Fibroblast of lung (primary cell): Measurements from ENCODE around the gene FAM78A.

ENCODE experiments used
- EZH2 ChIP-seq: IDR thresholded peaks from 2 replicates; pipeline ENCODE4 v1.5.1; 2012; ENCODE audit warnings: low read length, control low read depth, mild to moderate bottlenecking; ENCODE audit errors: missing control alignments
- TF ChIP-seq, protein P1 (sequence below), 2 donors: IDR thresholded peaks in 1 of 2; conservative IDR thresholded peaks in 1 of 2; 1 replicate in 1 of 2; 2 replicates in 1 of 2; pipeline ENCODE4 v1.5.1; 2011 to 2012; ENCODE audit warnings: low read length in 2 of 2, control low read depth in 1 of 2, inconsistent platforms in 1 of 2, low read depth in 1 of 2, mild to moderate bottlenecking in 1 of 2

- no peak for TF ChIP-seq EZH2
- TF ChIP-seq, protein P1, sequence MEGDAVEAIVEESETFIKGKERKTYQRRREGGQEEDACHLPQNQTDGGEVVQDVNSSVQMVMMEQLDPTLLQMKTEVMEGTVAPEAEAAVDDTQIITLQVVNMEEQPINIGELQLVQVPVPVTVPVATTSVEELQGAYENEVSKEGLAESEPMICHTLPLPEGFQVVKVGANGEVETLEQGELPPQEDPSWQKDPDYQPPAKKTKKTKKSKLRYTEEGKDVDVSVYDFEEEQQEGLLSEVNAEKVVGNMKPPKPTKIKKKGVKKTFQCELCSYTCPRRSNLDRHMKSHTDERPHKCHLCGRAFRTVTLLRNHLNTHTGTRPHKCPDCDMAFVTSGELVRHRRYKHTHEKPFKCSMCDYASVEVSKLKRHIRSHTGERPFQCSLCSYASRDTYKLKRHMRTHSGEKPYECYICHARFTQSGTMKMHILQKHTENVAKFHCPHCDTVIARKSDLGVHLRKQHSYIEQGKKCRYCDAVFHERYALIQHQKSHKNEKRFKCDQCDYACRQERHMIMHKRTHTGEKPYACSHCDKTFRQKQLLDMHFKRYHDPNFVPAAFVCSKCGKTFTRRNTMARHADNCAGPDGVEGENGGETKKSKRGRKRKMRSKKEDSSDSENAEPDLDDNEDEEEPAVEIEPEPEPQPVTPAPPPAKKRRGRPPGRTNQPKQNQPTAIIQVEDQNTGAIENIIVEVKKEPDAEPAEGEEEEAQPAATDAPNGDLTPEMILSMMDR (conservative IDR thresholded peaks at IDR 0.05 in 1 of 2, IDR thresholded peaks at IDR 0.05 in 1 of 2; ENCODE audit: low read depth in 1 of 2, low read length in 2 of 2): no peak
These were observed 33.4 kb upstream of the FAM78A start for GRCh38 chr9:131309530-131310276.
